Pons (tissue), 1 donor: ENCODE results near the gene TAS2R60.
"Not testable (repeated sequence)": the region's sequence is repeated elsewhere in the genome, so short reads cannot be mapped to it uniquely, and the experiment has no call there.

Source experiments
- DNase-seq: peaks from one replicate; pipeline ENCODE4 v3.0.0-alpha.2; 2016; ENCODE audit warnings: low spot score

TAS2R60 gene

GRCh38 chr7:143477501-143478150 lies 34.4 kb downstream of the TAS2R60 start, which contains the start of gene TAS2R41:
TAS2R41 (plus strand) TSS chr7:143477873; CDS start chr7:143477873, 0 bp downstream.
- DNase-seq = no peak

- no peak for DNase-seq
Measured at GRCh38 chr7:143479055-143479766, 36.0 kb downstream of the TAS2R60 start.

GRCh38 chr7:143480501-143480900 lies 37.2 kb downstream of the TAS2R60 start:
- DNase-seq = no peak

- no peak for DNase-seq
Measured at GRCh38 chr7:143484119-143484518, 40.9 kb downstream of the TAS2R60 start.

- no peak for DNase-seq
Measured at GRCh38 chr7:143485094-143485493, 41.8 kb downstream of the TAS2R60 start.

GRCh38 chr7:143485500-143485899 lies 42.2 kb downstream of the TAS2R60 start:
- no peak for DNase-seq

- not testable (repeated sequence) for DNase-seq
Measured at GRCh38 chr7:143486266-143486665, 43.0 kb downstream of the TAS2R60 start.

GRCh38 chr7:143487061-143487460 lies 43.8 kb downstream of the TAS2R60 start:
- DNase-seq = no peak

- DNase-seq = no peak
Measured at GRCh38 chr7:143487566-143487965, 44.3 kb downstream of the TAS2R60 start.

GRCh38 chr7:143490717-143491306 lies 47.6 kb downstream of the TAS2R60 start:
- DNase-seq = no peak

- DNase-seq = no peak
Measured at GRCh38 chr7:143492043-143492471, 48.8 kb downstream of the TAS2R60 start.

- no peak for DNase-seq
Measured at GRCh38 chr7:143492799-143493739, 49.8 kb downstream of the TAS2R60 start.

- no peak for DNase-seq
Measured at GRCh38 chr7:143493751-143494150, 50.5 kb downstream of the TAS2R60 start.
